ENCODE results near the gene NDUFS2.
A peak's percentile ranks its signal among the peaks of the same experiment; 100 is the strongest.

Gene NDUFS2

DNA sequence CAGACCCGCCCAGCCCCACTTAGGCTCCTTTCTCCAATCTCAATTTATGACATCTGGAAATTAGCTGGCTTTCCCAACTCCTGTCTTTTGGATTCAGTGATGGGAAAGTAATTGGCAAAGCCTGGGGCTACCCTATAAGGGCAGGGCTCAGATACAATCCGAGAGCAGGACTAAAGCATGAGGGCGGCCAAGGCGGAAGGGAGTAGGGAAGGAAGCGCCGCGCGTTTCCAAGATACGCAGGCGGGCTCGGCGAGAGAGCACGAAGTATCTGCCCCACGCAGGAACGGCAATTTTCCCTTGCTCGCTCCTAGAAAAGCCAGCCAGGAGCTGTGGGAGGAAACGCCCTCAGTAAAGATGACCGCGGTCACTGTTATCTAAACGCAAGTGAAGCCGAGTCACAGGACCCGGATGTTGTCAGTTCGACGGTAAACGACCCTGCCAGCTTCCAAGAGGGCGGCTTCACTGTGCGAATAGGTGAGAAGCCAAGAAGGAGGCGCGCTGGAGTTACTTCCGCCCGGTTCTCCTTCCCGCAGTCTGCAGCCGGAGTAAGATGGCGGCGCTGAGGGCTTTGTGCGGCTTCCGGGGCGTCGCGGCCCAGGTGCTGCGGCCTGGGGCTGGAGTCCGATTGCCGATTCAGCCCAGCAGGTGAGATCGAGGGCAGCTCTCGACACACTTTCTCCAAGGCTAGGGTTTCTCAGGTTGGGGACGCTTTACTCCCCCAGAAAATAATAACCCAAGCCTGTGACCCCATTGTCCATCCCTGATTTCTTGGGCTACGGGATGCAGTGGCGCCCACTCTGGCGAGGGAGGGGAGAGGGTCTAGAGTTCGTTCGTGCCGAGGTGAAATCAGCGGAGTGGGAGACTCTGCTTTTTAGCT, at the start of gene NDUFS2:
Gene NDUFS2, plus strand, starts transcription at position 532 of the 877 bp plus-strand sequence. Its CDS starts 19 bp downstream, at position 551.
- DNase-seq = peak; percentile 99

DNA sequence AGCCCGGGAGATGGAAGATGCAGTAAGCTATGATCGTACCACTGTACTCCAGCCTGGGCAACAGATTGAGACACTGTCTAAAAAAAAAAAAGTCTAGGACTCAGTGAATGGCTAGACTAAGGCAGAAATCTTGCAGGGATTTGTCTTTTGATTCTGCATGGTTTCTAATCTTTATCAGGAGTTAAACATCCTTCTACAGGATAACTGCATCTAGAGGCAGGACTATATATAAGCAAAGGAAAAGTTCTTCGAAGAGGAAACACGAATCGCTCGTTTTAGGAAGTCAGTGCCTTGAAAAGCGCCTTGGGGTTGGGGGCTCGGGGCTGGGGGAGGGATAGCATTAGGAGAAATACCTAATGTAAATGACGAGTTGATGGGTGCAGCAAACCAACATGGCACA, 49.0 kb upstream of the NDUFS2 start:
- no peak for DNase-seq

GRCh38 chr1:161153682-161154337, 48.4 kb upstream of the NDUFS2 start, which contains the start of gene UFC1:
UFC1 (plus strand) TSS chr1:161153978; CDS start chr1:161153998, 20 bp downstream.
- DNase-seq = peak; percentile 93

GRCh38 chr1:161157867-161158266, 44.3 kb upstream of the NDUFS2 start:
- no peak for DNase-seq

GRCh38 chr1:161158316-161159010, 43.7 kb upstream of the NDUFS2 start:
- no peak for DNase-seq

GRCh38 chr1:161159087-161159912, 42.9 kb upstream of the NDUFS2 start, which contains the start of gene USP21:
USP21 (plus strand) TSS chr1:161159500; CDS start chr1:161160641, 1,141 bp downstream.
- peak; percentile 91 for DNase-seq

DNA sequence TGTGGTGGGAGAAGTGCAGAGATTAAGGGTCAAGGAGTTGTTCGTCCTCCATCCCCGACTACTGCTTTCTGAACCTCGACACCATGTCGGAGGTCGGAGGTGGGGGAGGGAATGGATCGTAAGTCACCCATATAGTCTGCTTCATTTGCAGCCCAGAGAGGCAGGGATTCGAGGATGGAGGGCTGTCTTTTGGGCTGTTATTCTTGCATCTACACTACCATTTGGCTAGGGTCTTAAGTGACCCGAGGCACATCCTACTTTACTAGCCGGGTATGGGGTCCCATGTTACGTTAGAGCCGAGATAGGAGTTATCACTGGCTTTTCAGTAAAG, 42.3 kb upstream of the NDUFS2 start:
- DNase-seq = no peak

DNA sequence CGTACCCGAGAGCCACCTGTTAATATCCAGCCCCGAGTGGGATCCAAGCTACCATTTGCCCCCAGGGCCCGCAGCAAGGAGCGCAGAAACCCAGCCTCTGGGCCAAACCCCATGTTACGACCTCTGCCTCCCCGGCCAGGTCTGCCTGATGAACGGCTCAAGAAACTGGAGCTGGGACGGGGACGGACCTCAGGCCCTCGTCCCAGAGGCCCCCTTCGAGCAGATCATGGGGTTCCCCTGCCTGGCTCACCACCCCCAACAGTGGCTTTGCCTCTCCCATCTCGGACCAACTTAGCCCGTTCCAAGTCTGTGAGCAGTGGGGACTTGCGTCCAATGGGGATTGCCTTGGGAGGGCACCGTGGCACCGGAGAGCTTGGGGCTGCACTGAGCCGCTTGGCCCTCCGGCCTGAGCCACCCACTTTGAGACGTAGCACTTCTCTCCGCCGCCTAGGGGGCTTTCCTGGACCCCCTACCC, 41.5 kb upstream of the NDUFS2 start:
- DNase-seq = no peak

- DNase-seq = no peak
Observed at GRCh38 chr1:161161652-161162051, 40.5 kb upstream of the NDUFS2 start.

- no peak for DNase-seq
Observed at GRCh38 chr1:161162052-161162451, 40.1 kb upstream of the NDUFS2 start.

GRCh38 chr1:161162806-161163205, 39.4 kb upstream of the NDUFS2 start:
- no peak for DNase-seq

DNA sequence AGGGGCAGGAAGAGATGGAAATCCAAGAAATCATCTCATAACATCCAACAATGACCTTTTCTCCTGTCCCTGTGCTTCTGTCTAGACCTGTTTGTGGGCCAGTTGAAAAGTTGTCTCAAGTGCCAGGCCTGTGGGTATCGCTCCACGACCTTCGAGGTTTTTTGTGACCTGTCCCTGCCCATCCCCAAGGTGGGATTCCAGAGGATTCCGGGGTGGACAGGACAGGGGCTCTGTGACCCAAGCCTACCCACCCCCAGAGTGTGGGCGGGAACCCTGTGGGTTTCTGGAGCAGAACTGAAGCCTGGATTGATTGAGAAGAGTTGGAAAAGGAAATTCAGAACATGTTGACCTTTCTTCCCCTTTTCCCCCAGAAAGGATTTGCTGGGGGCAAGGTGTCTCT, 38.4 kb upstream of the NDUFS2 start:
- no peak for DNase-seq

DNA sequence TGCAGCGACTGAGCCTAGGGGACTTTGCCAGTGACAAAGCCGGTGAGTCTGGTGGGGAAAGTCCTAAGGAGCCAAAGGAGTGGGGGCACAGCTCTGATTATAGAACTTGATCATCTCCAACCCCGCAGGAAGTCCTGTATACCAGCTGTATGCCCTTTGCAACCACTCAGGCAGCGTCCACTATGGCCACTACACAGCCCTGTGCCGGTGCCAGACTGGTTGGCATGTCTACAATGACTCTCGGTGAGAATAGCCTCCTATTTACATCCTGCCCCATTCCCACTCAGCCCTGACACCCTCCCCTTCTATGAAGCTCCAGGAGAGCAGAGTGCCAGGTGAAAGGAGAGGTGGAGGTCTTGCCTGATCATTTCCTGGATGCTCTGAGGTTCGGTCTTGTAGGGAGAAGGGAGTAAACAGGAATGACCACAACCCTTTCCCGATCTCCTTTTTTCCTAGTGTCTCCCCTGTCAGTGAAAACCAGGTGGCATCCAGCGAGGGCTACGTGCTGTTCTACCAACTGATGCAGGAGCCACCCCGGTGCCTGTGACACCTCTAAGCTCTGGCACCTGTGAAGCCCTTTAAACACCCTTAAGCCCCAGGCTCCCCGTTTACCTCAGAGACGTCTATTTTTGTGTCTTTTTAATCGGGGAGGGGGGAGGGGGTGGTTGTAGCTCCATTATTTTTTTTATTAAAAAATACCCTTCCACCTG, 37.1 kb upstream of the NDUFS2 start:
- no peak for DNase-seq

DNA sequence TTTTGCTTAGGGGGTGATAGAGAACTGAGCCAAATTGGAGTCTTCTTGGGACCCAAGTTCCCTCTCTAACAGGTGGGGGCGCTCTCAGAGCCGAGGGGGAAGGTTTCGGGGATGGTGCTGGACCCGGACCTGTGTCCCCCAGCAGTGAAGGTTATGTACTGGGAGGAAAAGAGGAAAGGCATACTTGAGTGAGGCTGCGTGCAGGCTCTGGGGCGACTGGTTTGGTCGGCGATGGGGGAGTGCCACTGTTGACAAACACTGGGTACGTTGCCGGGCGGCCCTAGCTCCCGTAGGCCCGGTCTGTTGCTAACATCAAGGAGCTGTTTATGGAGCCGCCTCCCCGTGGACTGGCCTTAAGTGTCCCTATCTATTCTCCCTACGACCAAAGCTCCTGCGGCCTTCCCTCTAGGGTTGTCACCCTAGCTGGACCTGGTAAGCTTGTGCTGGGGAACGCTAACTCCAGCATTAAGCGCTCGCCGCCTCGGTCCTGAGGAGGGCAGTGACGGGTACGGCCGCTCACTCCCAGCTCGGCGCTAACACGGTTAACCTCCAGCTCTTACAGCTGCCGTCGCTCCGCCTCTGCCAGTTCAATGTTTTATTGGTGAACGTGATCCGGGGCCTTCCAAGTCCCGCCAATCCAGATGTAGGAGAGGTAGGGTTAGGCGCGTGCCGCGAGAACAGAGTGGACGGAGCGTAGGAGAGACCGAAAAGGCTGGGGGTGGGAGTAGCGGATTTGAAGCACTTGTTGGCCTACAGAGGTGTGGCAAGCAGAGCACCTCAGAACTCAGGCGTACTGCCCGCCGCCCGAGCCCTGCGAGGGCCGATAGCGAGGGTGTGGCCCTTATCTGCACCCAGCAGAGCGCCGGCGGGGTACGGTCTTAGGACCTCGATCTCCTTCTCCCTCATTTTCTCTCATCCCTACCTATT, 36.2 kb upstream of the NDUFS2 start, which contains the start of gene PPOX:
Gene PPOX, plus strand, starts transcription at position 685 of the 927 bp plus-strand sequence. CDS start 422 bp downstream, outside the sequence.
- DNase-seq = peak; percentile 99

- DNase-seq = peak; percentile 33
Observed at GRCh38 chr1:161166669-161167548, 35.3 kb upstream of the NDUFS2 start.

GRCh38 chr1:161168906-161169305, 33.3 kb upstream of the NDUFS2 start:
- DNase-seq = no peak

DNA sequence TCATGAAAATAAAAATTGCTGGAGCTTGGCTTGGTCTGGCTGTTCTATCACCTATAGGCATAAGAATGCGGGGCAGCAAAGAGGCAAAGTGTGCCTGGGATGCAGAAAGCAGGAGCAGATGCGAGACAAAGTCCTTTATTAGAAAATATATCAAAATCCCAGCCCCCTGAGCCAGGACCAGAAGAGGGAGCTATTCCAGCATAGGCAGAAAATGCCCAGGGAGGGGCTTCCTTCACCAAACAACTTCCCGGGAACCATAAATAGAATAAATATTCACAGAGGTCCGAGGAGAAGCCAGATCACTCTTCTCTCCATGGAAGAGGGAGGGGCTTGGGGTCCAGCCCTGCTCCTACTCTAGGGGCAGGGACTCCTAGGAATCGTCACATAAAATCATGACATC, 31.0 kb upstream of the NDUFS2 start:
- no peak for DNase-seq

DNA sequence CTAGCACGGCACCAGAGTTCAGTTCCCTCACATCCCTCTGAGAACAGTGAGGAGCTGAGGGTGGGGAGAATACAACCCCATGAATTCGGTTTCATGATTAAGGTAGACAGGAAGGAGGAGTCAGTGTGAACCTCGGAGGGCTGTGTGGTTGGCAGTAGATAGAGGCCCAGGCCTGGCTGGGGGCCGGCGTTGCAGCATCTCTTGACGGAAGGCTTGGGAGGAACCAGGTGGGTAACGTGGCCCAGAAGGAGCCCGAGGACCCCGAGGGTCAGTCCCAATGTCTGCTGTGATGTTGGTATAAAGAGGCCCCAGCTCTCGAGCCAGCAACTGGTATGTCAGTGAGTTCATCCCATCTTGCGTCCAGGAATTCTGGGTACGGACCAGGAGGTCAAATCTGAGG, 30.5 kb upstream of the NDUFS2 start:
- no peak for DNase-seq

GRCh38 chr1:161172349-161172748, 29.8 kb upstream of the NDUFS2 start:
- DNase-seq = no peak

Measured in NCI-H1105 treated with DMSO at 0.1 percent for 48 hours (cell line).